ENCODE results near the gene CEP72. TPM values are rescaled to one million over a fixed set of nuclear protein-coding genes. Genes with fewer than 3 reads are reported as not detected.

The CEP72 gene, protein sequence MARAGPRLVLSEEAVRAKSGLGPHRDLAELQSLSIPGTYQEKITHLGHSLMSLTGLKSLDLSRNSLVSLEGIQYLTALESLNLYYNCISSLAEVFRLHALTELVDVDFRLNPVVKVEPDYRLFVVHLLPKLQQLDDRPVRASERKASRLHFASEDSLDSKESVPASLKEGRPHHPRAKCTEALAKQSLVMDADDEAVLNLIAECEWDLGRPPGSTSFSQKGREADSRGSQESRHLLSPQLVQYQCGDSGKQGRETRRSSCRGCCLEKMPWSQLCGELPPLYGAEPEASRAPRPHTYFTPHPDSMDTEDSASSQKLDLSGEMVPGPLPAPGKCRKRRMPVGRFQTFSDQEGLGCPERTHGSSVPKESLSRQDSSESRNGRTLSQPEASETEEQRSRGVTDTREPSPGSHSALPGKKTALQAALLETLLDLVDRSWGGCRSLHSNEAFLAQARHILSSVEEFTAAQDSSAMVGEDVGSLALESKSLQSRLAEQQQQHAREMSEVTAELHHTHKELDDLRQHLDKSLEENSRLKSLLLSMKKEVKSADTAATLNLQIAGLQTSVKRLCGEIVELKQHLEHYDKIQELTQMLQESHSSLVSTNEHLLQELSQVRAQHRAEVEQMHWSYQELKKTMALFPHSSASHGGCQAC
- polyA plus RNA-seq (4.0 to 4.5 TPM (median 4.3 TPM) in 3 replicates), polyA minus RNA-seq (5.4 to 15.5 TPM (median 7.6 TPM) in 3 replicates)
- 7.1 TPM for polyA plus RNA-seq (2011; ENCODE audit: low read depth)
- polyA plus RNA-seq (2011; cell fraction: cytosol; rRNA removed): 2.1 and 3.0 TPM in 2 replicates
- 10.6 and 12.5 TPM in 2 replicates for polyA plus RNA-seq (2011; cell fraction: nucleus; rRNA removed)
- 3.3 and 4.3 TPM in 2 replicates for polyA plus RNA-seq (2012; ENCODE audit: low replicate concordance)
- polyA minus RNA-seq (2011; cell fraction: cytosol; rRNA and poly(A)+ RNA removed): 4.0 TPM
- 6.0 and 6.4 TPM in 2 replicates for polyA minus RNA-seq (2011; cell fraction: nucleus; rRNA and poly(A)+ RNA removed)

DNA sequence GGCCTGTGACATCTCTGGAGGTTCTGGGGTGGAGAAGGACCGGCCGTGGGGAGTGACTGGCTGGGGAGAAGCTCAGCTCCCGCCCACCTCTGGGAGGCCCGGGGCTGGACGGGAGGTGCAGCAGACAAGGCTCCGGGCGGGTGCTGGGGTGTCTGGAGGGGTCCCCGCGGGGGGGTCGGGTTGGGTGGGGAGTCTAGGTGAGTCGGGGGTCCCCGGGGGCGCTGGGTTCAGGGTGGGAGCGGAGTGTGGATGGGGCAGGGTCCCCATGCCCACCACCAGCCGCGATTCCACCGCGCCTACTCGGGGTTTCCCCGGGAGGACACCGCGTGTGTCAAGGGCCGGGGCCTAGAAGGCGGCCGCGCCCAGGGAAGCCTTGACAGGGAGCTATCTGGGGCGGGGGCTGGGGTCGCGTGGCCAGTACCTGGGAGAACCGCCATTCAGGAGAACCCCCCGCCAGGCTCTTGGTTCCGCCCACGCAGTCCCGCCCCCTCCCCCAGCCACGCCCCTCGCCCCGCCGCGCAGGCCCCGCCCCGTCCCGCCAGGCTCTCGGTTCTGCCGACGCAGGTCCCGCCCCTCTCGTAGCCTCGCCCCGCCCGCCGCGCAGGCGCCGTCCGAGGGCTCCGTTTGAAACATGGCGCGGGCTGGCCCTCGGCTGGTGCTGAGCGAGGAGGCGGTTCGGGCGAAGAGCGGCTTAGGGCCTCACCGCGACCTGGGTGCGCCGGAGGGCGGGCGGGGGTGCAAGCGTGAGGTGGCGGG, at the start of gene CEP72:
Gene CEP72 (plus strand): TSS at position 610 of the 756 bp plus-strand sequence. CDS start 22 bp downstream, at position 632.
- no peaks in the 10 kb centered on the region for H4K20me1 ChIP-seq (ENCODE audit: control insufficient read depth, extremely low read depth, insufficient read depth, low read length)
- peak within 1 kb of the TSS; percentile 81 for H3K9ac ChIP-seq (ENCODE audit: control insufficient read depth, extremely low read depth, insufficient read depth, low read length)
- TF ChIP-seq EZH2 (IDR thresholded peaks at IDR 0.05; ENCODE audit: low read length): no peak
- TF ChIP-seq, protein P1, sequence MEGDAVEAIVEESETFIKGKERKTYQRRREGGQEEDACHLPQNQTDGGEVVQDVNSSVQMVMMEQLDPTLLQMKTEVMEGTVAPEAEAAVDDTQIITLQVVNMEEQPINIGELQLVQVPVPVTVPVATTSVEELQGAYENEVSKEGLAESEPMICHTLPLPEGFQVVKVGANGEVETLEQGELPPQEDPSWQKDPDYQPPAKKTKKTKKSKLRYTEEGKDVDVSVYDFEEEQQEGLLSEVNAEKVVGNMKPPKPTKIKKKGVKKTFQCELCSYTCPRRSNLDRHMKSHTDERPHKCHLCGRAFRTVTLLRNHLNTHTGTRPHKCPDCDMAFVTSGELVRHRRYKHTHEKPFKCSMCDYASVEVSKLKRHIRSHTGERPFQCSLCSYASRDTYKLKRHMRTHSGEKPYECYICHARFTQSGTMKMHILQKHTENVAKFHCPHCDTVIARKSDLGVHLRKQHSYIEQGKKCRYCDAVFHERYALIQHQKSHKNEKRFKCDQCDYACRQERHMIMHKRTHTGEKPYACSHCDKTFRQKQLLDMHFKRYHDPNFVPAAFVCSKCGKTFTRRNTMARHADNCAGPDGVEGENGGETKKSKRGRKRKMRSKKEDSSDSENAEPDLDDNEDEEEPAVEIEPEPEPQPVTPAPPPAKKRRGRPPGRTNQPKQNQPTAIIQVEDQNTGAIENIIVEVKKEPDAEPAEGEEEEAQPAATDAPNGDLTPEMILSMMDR (optimal IDR thresholded peaks at IDR 0.05 in 1 of 3, IDR thresholded peaks at IDR 0.05 in 1 of 3, conservative IDR thresholded peaks at IDR 0.05 in 1 of 3; ENCODE audit: extremely low read depth in 1 of 3, insufficient read depth in 2 of 3, low read length in 3 of 3): no peak
- no peaks in the 10 kb centered on the region for H3K9me1 ChIP-seq (ENCODE audit: control insufficient read depth, extremely low read depth, insufficient read depth, low read length)
- peak within 1 kb of the TSS; percentile 75 for H3K27ac ChIP-seq (ENCODE audit: control insufficient read depth, insufficient read depth, low read length)
- H3K36me3 ChIP-seq (ENCODE audit: control insufficient read depth in 2 of 2, extremely low read depth in 1 of 2, insufficient read depth in 2 of 2, low read length in 2 of 2): no peaks in the 10 kb centered on the region
- H3K79me2 ChIP-seq (ENCODE audit: control insufficient read depth, insufficient read depth, low read length): peaks cover 40% of the 10 kb centered on the region
- FAIRE-seq (no peak), DNase-seq (ENCODE audit: low read depth, low spot score) (peak; percentile 44)
- no peaks in the 10 kb centered on the region for H3K27me3 ChIP-seq (ENCODE audit: control insufficient read depth, extremely low read depth, insufficient read depth, low read length)
- H3K9me3 ChIP-seq (ENCODE audit: control insufficient read depth, low read depth, low read length): no peaks in the 10 kb centered on the region
- H3K4me1 ChIP-seq (ENCODE audit: control insufficient read depth, extremely low read depth, insufficient read depth, low read length): peaks cover 6% of the 10 kb centered on the region
- H3K4me3 ChIP-seq (ENCODE audit: control insufficient read depth in 2 of 3, extremely low read depth in 1 of 3, insufficient read depth in 2 of 3, low read depth in 1 of 3, low read length in 3 of 3): peak within 1 kb of the TSS; percentile 84 to 90 (median 89)
- dilution Hi-C loops (cut with MboI; ENCODE audit: extremely low pct_ligation_motif_present, low sequenced_read_pairs): no loop called here
- H2AFZ ChIP-seq (ENCODE audit: control insufficient read depth, low read length): peak within 1 kb of the TSS; percentile 85
- peak within 1 kb of the TSS; percentile 87 for H3K4me2 ChIP-seq (ENCODE audit: control insufficient read depth, extremely low read depth, insufficient read depth, low read depth, low read length)

DNA sequence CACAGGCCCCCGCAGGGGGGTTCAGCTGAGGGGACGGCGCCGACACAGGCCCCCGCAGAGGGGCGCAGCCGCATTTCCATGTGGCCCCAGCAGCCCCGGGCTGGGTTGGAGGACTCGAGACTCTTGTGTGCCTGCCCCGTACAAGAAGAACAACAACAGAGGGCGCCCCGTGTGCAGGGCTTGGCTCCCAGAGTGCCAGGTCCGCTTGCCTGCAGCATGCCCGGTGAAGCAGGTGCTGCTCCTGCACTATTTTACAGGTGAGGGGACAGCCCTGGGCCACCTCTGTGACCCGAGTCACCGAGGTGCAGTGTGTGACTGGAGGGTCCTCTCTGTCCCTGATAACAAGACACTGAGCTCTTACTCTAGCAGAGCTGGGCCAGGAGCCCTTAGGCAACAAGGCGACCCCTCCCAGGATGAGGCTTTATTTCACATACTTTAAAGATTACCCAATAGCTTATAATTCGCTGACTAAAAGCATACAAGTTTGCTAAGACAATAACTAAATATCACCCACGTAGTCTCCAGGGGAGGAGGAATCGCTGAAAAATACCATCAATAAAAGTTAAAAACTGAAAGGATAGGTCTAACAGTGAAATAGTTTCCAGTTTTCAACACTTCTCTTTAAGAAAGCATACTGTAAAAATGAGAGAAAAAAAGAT, 46.2 kb upstream of the CEP72 start:
- H3K4me3 ChIP-seq (ENCODE audit: control insufficient read depth in 2 of 3, extremely low read depth in 1 of 3, insufficient read depth in 2 of 3, low read depth in 1 of 3, low read length in 3 of 3): no peak overlapping the region
- no peaks in the 10 kb centered on the region for H3K36me3 ChIP-seq (ENCODE audit: control insufficient read depth in 2 of 2, extremely low read depth in 1 of 2, insufficient read depth in 2 of 2, low read length in 2 of 2)
- DNase-seq (ENCODE audit: low read depth, low spot score) (no peak), FAIRE-seq (no peak)
- peaks cover 15% of the 10 kb centered on the region for H3K27me3 ChIP-seq (ENCODE audit: control insufficient read depth, extremely low read depth, insufficient read depth, low read length)
- no peak overlapping the region for H3K27ac ChIP-seq (ENCODE audit: control insufficient read depth, insufficient read depth, low read length)
- no peaks in the 10 kb centered on the region for H3K79me2 ChIP-seq (ENCODE audit: control insufficient read depth, insufficient read depth, low read length)
- peaks cover 5% of the 10 kb centered on the region for H3K4me1 ChIP-seq (ENCODE audit: control insufficient read depth, extremely low read depth, insufficient read depth, low read length)
- H3K4me2 ChIP-seq (ENCODE audit: control insufficient read depth, extremely low read depth, insufficient read depth, low read depth, low read length): no peak overlapping the region
- no peaks in the 10 kb centered on the region for H3K9me3 ChIP-seq (ENCODE audit: control insufficient read depth, low read depth, low read length)
- no peak overlapping the region for H3K9ac ChIP-seq (ENCODE audit: control insufficient read depth, extremely low read depth, insufficient read depth, low read length)
- TF ChIP-seq, protein P1 (optimal IDR thresholded peaks at IDR 0.05 in 1 of 3, IDR thresholded peaks at IDR 0.05 in 1 of 3, conservative IDR thresholded peaks at IDR 0.05 in 1 of 3; ENCODE audit: extremely low read depth in 1 of 3, insufficient read depth in 2 of 3, low read length in 3 of 3): peak in 1 of 3 experiments; percentile 54
- peak; percentile 81 for TF ChIP-seq EZH2 (IDR thresholded peaks at IDR 0.05; ENCODE audit: low read length)
- H4K20me1 ChIP-seq (ENCODE audit: control insufficient read depth, extremely low read depth, insufficient read depth, low read length): no peaks in the 10 kb centered on the region
- H3K9me1 ChIP-seq (ENCODE audit: control insufficient read depth, extremely low read depth, insufficient read depth, low read length): no peaks in the 10 kb centered on the region
- H2AFZ ChIP-seq (ENCODE audit: control insufficient read depth, low read length): no peak overlapping the region
- dilution Hi-C loops (cut with MboI; ENCODE audit: extremely low pct_ligation_motif_present, low sequenced_read_pairs): no loop called here

All from keratinocyte (primary cell).